Liver (tissue), 9 donors: ENCODE data around the gene SLC39A10. TPM values are rescaled to one million over a fixed set of nuclear protein-coding genes. Genes with fewer than 3 reads are reported as not detected.

Experiments
- DNase-seq: peaks from one replicate; pipeline ENCODE4 v3.0.0-alpha.2; 2017; ENCODE audit warnings: low spot score
- H3K27ac ChIP-seq, 2 donors: one replicate each; pipeline ENCODE4 v1.7.0; 2013; ENCODE audit warnings: inconsistent platforms in 2 of 2, low read length in 2 of 2, control low read depth in 1 of 2, low read depth in 1 of 2, mild to moderate bottlenecking in 1 of 2
- H3K27me3 ChIP-seq, 4 donors: one replicate each; pipeline versions ENCODE4 v1.6.1 to v1.7.0; 2013; ENCODE audit warnings: low read length in 3 of 4, inconsistent platforms in 1 of 4, mild to moderate bottlenecking in 1 of 4, moderate library complexity in 1 of 4; ENCODE audit not compliant: control insufficient read depth in 4 of 4, insufficient read depth in 4 of 4
- H3K36me3 ChIP-seq, 4 donors: one replicate each; pipeline versions ENCODE4 v1.6.1 to v1.7.0; 2013; ENCODE audit warnings: low read length in 3 of 4, mild to moderate bottlenecking in 3 of 4, low read depth in 1 of 4, moderate library complexity in 1 of 4; ENCODE audit not compliant: control insufficient read depth in 4 of 4, insufficient read depth in 3 of 4
- H3K4me1 ChIP-seq, 4 donors: one replicate each; pipeline versions ENCODE4 v1.6.1 to v1.7.0; 2013; ENCODE audit warnings: low read length in 3 of 4, mild to moderate bottlenecking in 3 of 4, moderate library complexity in 1 of 4; ENCODE audit not compliant: control insufficient read depth in 4 of 4, insufficient read depth in 4 of 4
- H3K4me3 ChIP-seq, 3 donors: one replicate each; pipeline versions ENCODE4 v1.6.1 to v1.7.0; 2013; ENCODE audit warnings: low read length in 3 of 3, control low read depth in 1 of 3, low read depth in 1 of 3, mild to moderate bottlenecking in 1 of 3
- H3K9ac ChIP-seq, 2 donors: one replicate each; pipeline ENCODE4 v1.7.0; 2013; ENCODE audit warnings: low read length in 2 of 2, mild to moderate bottlenecking in 2 of 2, moderate library complexity in 2 of 2, control low read depth in 1 of 2, low read depth in 1 of 2
- H3K9me3 ChIP-seq, 4 donors: one replicate each; pipeline versions ENCODE4 v1.6.1 to v1.7.0; 2013; ENCODE audit warnings: low read length in 3 of 4; ENCODE audit not compliant: control insufficient read depth in 4 of 4
- ATF3 ChIP-seq: IDR thresholded peaks from 2 replicates; pipeline ENCODE4 v1.6.1; 2016; ENCODE audit warnings: antibody characterized with exemption
- CTCF ChIP-seq: fragments of 150-350 bp; IDR thresholded peaks from 2 replicates; pipeline ENCODE4 v1.5.1; 2017; ENCODE audit warnings: improper control_type of control experiment, low read depth, low read length; ENCODE audit not compliant: missing input control
- EGR1 ChIP-seq, 2 donors: IDR thresholded peaks; 2 replicates each; pipeline ENCODE4 v1.6.1; 2016 to 2018; ENCODE audit warnings: antibody characterized with exemption in 2 of 2, low read depth in 2 of 2
- FOXA1 ChIP-seq: IDR thresholded peaks from 2 replicates; pipeline ENCODE4 v1.6.1; 2016; ENCODE audit warnings: antibody characterized with exemption
- GABPA ChIP-seq, 2 donors: IDR thresholded peaks in 1 of 2; conservative IDR thresholded peaks in 1 of 2; 2 replicates each; pipeline ENCODE4 v1.6.1; 2016; ENCODE audit warnings: antibody characterized with exemption in 2 of 2, mild to moderate bottlenecking in 1 of 2, moderate library complexity in 1 of 2
- HNF4A ChIP-seq, 2 donors: conservative IDR thresholded peaks; 2 replicates each; pipeline ENCODE4 v1.6.1; 2016; ENCODE audit warnings: antibody characterized with exemption in 2 of 2, mild to moderate bottlenecking in 2 of 2
- HNF4G ChIP-seq: IDR thresholded peaks from 2 replicates; pipeline ENCODE4 v1.6.1; 2016; ENCODE audit warnings: antibody characterized with exemption
- JUND ChIP-seq, 2 donors: IDR thresholded peaks; 2 replicates each; pipeline ENCODE4 v1.6.1; 2016; ENCODE audit warnings: antibody characterized with exemption in 2 of 2
- MAX ChIP-seq: IDR thresholded peaks from 2 replicates; pipeline ENCODE4 v1.6.1; 2016; ENCODE audit warnings: antibody characterized with exemption
- RAD21 ChIP-seq, 2 donors: IDR thresholded peaks; 2 replicates each; pipeline ENCODE4 v1.6.1; 2016; ENCODE audit warnings: antibody characterized with exemption in 2 of 2, mild to moderate bottlenecking in 2 of 2
- REST ChIP-seq: IDR thresholded peaks from 2 replicates; pipeline ENCODE4 v1.6.1; 2016; ENCODE audit warnings: antibody characterized with exemption, mild to moderate bottlenecking
- TAF1 ChIP-seq: conservative IDR thresholded peaks from 2 replicates; pipeline ENCODE4 v1.6.1; 2016; ENCODE audit warnings: antibody characterized with exemption, mild to moderate bottlenecking
- ZBTB33 ChIP-seq: IDR thresholded peaks from 2 replicates; pipeline ENCODE4 v1.6.1; 2016; ENCODE audit warnings: antibody characterized with exemption
- WGBS: extraction: QIAGEN DNeasy Blood & Tissue Kit; methylation state at CpG from one replicate; pipeline ENCODE4 v1.1.7; 2013; 5-methylcytosine and 5-hydroxymethylcytosine counted together
- polyA plus RNA-seq, 2 donors: library from polyadenylated mRNA; stranded (reverse) in 1 of 2; unstranded in 1 of 2; fragments of 200-250 nt in 1 of 2; fragments of >200 nt in 1 of 2; fragmentation: Nextera tagmentation in 1 of 2; extraction: Ambion mirVana in 1 of 2; gene quantifications; one replicate each; pipeline versions ENCODE4 v1.2.1 to v1.2.3, GENCODE V29; 2013 to 2015
- total RNA-seq, 2 donors: library from RNA; depleted of rRNA; stranded (reverse); fragments of >200 nt; gene quantifications; one replicate each; pipeline ENCODE4 v1.2.3, GENCODE V29; 2014
- donor health status: healthy.
- donor health status: healthy.
- donor health status: healthy.
- donor health status: healthy.
- donor health status: healthy.

Gene SLC39A10
- total and polyA plus RNA-seq, 4 donors = 0.98 to 7.5 (median 3.4) TPM

- WGBS = 77% methylated on average over 2 of the region's 2 CpGs
- no peak for TF ChIP-seq HNF4G
- no peak for TF ChIP-seq RAD21 (IDR thresholded peaks at IDR 0.05)
- TF ChIP-seq TAF1 = no peak
- TF ChIP-seq HNF4A (conservative IDR thresholded peaks at IDR 0.05) = no peak
- TF ChIP-seq ATF3 = no peak
- no peak for TF ChIP-seq FOXA1
- no peak for TF ChIP-seq REST
- TF ChIP-seq CTCF = no peak
- TF ChIP-seq JUND (IDR thresholded peaks at IDR 0.05) = no peak
- no peak for TF ChIP-seq MAX
- TF ChIP-seq ZBTB33 = no peak
- TF ChIP-seq GABPA (IDR thresholded peaks at IDR 0.05 in 1 of 2, conservative IDR thresholded peaks at IDR 0.05 in 1 of 2) = no peak
- TF ChIP-seq EGR1 (IDR thresholded peaks at IDR 0.05; ENCODE audit: low read depth in 2 of 2) = no peak
- Histone ChIP-seq H3K9ac (no peak overlapping the region), H3K4me1 (no peaks in the 10 kb centered on the region), H3K4me3 (no peak overlapping the region), H3K9me3 (no peaks in the 10 kb centered on the region), H3K27me3 (peaks cover 0 to 1% (median 0%) of the 10 kb centered on the region in 4 donors), H3K27ac (no peak overlapping the region), H3K36me3 (no peaks in the 10 kb centered on the region)
- no peak for DNase-seq
Measured at GRCh38 chr2:195779491-195779890, 122.5 kb downstream of the SLC39A10 start.

GRCh38 chr2:195782156-195782555, 125.1 kb downstream of the SLC39A10 start:
- Histone ChIP-seq H3K27ac (no peak overlapping the region), H3K4me1 (no peaks in the 10 kb centered on the region), H3K27me3 (peaks cover 0 to 1% (median 0%) of the 10 kb centered on the region in 4 donors), H3K9me3 (no peaks in the 10 kb centered on the region), H3K4me3 (no peak overlapping the region), H3K36me3 (no peaks in the 10 kb centered on the region), H3K9ac (no peak overlapping the region)
- TF ChIP-seq RAD21 (IDR thresholded peaks at IDR 0.05) = no peak
- no peak for TF ChIP-seq FOXA1
- TF ChIP-seq CTCF = no peak
- WGBS = 91% methylated on average over 2 of the region's 2 CpGs
- no peak for DNase-seq
